Fibroblast of the conjunctiva (primary cell): ENCODE results near the gene XPO4.
"Not testable (repeated sequence)": the region's sequence is repeated elsewhere in the genome, so short reads cannot be mapped to it uniquely, and the experiment has no call there.

Experiments
- DNase-seq: peaks from one replicate; pipeline ENCODE4 v3.0.0-alpha.2; 2010; ENCODE audit warnings: low read depth

Gene XPO4

GRCh38 chr13:20787180-20787579 lies 115.4 kb downstream of the XPO4 start:
- DNase-seq, result no peak

GRCh38 chr13:20782116-20782708 lies 120.3 kb downstream of the XPO4 start:
- DNase-seq, result no peak

GRCh38 chr13:20780317-20780716 lies 122.2 kb downstream of the XPO4 start:
- no peak for DNase-seq

- no peak for DNase-seq
These were observed 123.1 kb downstream of the XPO4 start for GRCh38 chr13:20779405-20779804.

- DNase-seq, result no peak
These were observed 124.2 kb downstream of the XPO4 start for GRCh38 chr13:20778311-20778710.

- no peak for DNase-seq
These were observed 125.8 kb downstream of the XPO4 start for GRCh38 chr13:20776751-20777150.

GRCh38 chr13:20775961-20776360 lies 126.6 kb downstream of the XPO4 start:
- no peak for DNase-seq

- DNase-seq, result no peak
These were observed 127.8 kb downstream of the XPO4 start for GRCh38 chr13:20774746-20775145.

GRCh38 chr13:20773194-20774080 lies 129.1 kb downstream of the XPO4 start, which contains the start of gene EEF1AKMT1:
EEF1AKMT1 (minus strand) TSS chr13:20773961; CDS start chr13:20757598, 16,363 bp downstream.
- peak; percentile 91 for DNase-seq

GRCh38 chr13:20772401-20773131 lies 130.0 kb downstream of the XPO4 start:
- DNase-seq, result no peak

GRCh38 chr13:20769834-20770233 lies 132.7 kb downstream of the XPO4 start:
- no peak for DNase-seq

GRCh38 chr13:20769091-20769490 lies 133.5 kb downstream of the XPO4 start:
- no peak for DNase-seq

GRCh38 chr13:20767309-20767943 lies 135.1 kb downstream of the XPO4 start:
- DNase-seq, result no peak

GRCh38 chr13:20760872-20761271 lies 141.7 kb downstream of the XPO4 start:
- no peak for DNase-seq

- DNase-seq, result no peak
These were observed 148.5 kb downstream of the XPO4 start for GRCh38 chr13:20754009-20754408.

GRCh38 chr13:20749377-20749776 lies 153.2 kb downstream of the XPO4 start:
- DNase-seq, result no peak

- not testable (repeated sequence) for DNase-seq
These were observed 158.6 kb downstream of the XPO4 start for GRCh38 chr13:20743830-20744404.

- DNase-seq, result no peak
These were observed 162.5 kb downstream of the XPO4 start for GRCh38 chr13:20740021-20740420.

- no peak for DNase-seq
These were observed 163.9 kb downstream of the XPO4 start for GRCh38 chr13:20738616-20739015.

- DNase-seq, result no peak
These were observed 172.6 kb downstream of the XPO4 start for GRCh38 chr13:20729633-20730585.
